OCI-LY3 (cell line): ENCODE data around the gene RIMKLB.

Experiments
- H2AFZ ChIP-seq: fragments of 200-600, 300-600 bp; shearing (Covaris generic); 2 replicates; pipeline ENCODE4 v1.6.0; 2014; ENCODE audit warnings: antibody characterized with exemption, low read depth, low read length
- H3K27ac ChIP-seq: fragments of 200-600, 300-600 bp; sonication (generic); 2 replicates; pipeline ENCODE4 v1.5.1; 2014; ENCODE audit warnings: mild to moderate bottlenecking, low read length, moderate library complexity, mixed read lengths
- H3K27me3 ChIP-seq: fragments of 200-600, 300-600 bp; sonication (generic); 2 replicates; pipeline ENCODE4 v1.6.1; 2014; ENCODE audit warnings: low read depth, low read length, mixed read lengths
- H3K36me3 ChIP-seq: fragments of 200-600, 300-600 bp; sonication (generic); replicated peaks from 2 replicates; pipeline ENCODE3; 2014; ENCODE audit warnings: low read depth, low read length, mixed read lengths
- H3K4me1 ChIP-seq: fragments of 300-600, 200-600 bp; sonication (generic); 2 replicates; pipeline ENCODE4 v1.6.1; 2014; ENCODE audit warnings: low read length, mixed read lengths
- H3K4me2 ChIP-seq: fragments of 200-600, 300-600 bp; sonication (generic); 2 replicates; pipeline ENCODE4 v1.6.1; 2014; ENCODE audit warnings: low read length, mixed read lengths
- H3K4me3 ChIP-seq: fragments of 300-600, 200-600 bp; sonication (generic); 2 replicates; pipeline ENCODE4 v1.5.1; 2014; ENCODE audit warnings: antibody characterized with exemption, mild to moderate bottlenecking, low read length, moderate library complexity
- H3K79me2 ChIP-seq: fragments of 300-600, 200-600 bp; shearing (Covaris generic); 2 replicates; pipeline ENCODE4 v1.6.1; 2014; ENCODE audit warnings: mild to moderate bottlenecking, low read length, mixed read lengths
- H3K9ac ChIP-seq: fragments of 300-600, 200-600 bp; shearing (Covaris generic); 2 replicates; pipeline ENCODE4 v1.6.0; 2014; ENCODE audit warnings: mild to moderate bottlenecking, low read length, moderate library complexity
- H3K9me3 ChIP-seq: fragments of 200-600, 300-600 bp; shearing (Covaris generic); 2 replicates; pipeline ENCODE4 v1.6.1; 2014; ENCODE audit warnings: low read length, mixed read lengths; ENCODE audit not compliant: insufficient read depth
- H4K20me1 ChIP-seq: fragments of 200-600, 300-600 bp; sonication (generic); 2 replicates; pipeline ENCODE4 v1.6.1; 2016; ENCODE audit warnings: low read length, mixed read lengths; ENCODE audit not compliant: insufficient read depth
- EZH2phosphoT487 ChIP-seq: fragments of 200-600 bp; shearing (Covaris generic); IDR thresholded peaks from 2 replicates; pipeline ENCODE4 v1.6.1; 2018; ENCODE audit warnings: antibody characterized with exemption, mixed run types, low read depth
- TF ChIP-seq, protein P1 (sequence below): fragments of 200-600, 300-600 bp; sonication (generic); IDR thresholded peaks from 2 replicates; pipeline ENCODE4 v1.5.1; 2014; ENCODE audit warnings: antibody characterized with exemption, low read length, low read depth

The RIMKLB gene

DNA sequence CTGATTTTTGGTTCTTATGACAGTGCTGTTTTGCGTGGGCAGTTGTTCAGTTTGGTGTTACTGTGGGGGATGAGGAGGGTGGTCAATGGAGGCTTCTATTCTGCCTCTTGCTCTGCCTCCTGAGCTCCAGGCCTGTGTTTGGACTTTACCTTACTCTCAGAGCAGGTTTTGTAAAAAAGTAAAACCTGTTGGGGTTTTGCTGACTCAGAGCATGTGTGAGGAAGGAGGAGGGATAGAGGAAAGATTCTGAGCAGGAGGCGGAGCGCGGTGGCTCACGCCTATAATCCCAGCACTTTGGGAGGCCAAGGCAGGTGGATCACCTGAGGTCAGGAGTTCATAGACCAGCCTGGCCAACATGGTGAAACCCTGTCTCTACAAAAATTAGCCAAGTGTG, 131.3 kb downstream of the RIMKLB start:
- no peaks in the 10 kb centered on the region for H3K36me3 ChIP-seq
- peaks cover 4% of the 10 kb centered on the region for H3K4me1 ChIP-seq
- TF ChIP-seq EZH2phosphoT487 = no peak
- TF ChIP-seq, protein P1, sequence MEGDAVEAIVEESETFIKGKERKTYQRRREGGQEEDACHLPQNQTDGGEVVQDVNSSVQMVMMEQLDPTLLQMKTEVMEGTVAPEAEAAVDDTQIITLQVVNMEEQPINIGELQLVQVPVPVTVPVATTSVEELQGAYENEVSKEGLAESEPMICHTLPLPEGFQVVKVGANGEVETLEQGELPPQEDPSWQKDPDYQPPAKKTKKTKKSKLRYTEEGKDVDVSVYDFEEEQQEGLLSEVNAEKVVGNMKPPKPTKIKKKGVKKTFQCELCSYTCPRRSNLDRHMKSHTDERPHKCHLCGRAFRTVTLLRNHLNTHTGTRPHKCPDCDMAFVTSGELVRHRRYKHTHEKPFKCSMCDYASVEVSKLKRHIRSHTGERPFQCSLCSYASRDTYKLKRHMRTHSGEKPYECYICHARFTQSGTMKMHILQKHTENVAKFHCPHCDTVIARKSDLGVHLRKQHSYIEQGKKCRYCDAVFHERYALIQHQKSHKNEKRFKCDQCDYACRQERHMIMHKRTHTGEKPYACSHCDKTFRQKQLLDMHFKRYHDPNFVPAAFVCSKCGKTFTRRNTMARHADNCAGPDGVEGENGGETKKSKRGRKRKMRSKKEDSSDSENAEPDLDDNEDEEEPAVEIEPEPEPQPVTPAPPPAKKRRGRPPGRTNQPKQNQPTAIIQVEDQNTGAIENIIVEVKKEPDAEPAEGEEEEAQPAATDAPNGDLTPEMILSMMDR = no peak
- no peak overlapping the region for H3K4me3 ChIP-seq
- no peaks in the 10 kb centered on the region for H3K79me2 ChIP-seq
- no peaks in the 10 kb centered on the region for H4K20me1 ChIP-seq
- H3K9ac ChIP-seq = no peak overlapping the region
- no peak overlapping the region for H3K27ac ChIP-seq
- H3K9me3 ChIP-seq = no peaks in the 10 kb centered on the region
- peaks cover 3% of the 10 kb centered on the region; the same call in 1 of the 2 replicates for H3K27me3 ChIP-seq
- no peak overlapping the region for H2AFZ ChIP-seq
- H3K4me2 ChIP-seq = no peak overlapping the region

- H2AFZ ChIP-seq = no peak overlapping the region
- TF ChIP-seq, protein P1 = no peak
- TF ChIP-seq EZH2phosphoT487 = no peak
- no peak overlapping the region for H3K9ac ChIP-seq
- no peaks in the 10 kb centered on the region for H3K9me3 ChIP-seq
- no peak overlapping the region for H3K4me3 ChIP-seq
- H4K20me1 ChIP-seq = no peaks in the 10 kb centered on the region
- no peak overlapping the region for H3K4me2 ChIP-seq
- H3K36me3 ChIP-seq = no peaks in the 10 kb centered on the region
- H3K4me1 ChIP-seq = peaks cover 4% of the 10 kb centered on the region
- H3K79me2 ChIP-seq = no peaks in the 10 kb centered on the region
- H3K27me3 ChIP-seq = peaks cover 8% of the 10 kb centered on the region
- H3K27ac ChIP-seq = no peak overlapping the region
Observed at GRCh38 chr12:8829621-8830020, 131.8 kb downstream of the RIMKLB start.

DNA sequence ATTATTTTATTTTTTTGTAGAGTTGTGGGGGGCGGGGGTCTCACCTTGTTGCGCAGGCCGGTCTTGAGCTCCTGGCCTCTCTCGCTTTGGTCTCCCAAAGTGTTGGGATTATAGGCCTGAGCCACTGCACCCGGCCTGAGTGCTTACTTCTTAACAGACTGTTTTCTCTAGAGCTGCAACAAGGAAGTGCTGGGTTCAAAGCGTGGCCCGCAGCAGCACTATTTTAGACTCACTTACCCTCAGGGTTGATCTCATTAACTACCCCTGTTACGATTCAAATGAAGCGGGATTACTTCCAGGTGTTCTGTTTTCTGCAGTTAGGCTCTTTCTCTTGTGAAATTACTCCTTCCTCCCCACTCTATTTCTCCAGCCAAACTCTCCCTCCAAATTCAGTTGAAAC, 133.3 kb downstream of the RIMKLB start:
- Histone ChIP-seq H3K36me3 (no peaks in the 10 kb centered on the region), H3K4me3 (no peak overlapping the region), H3K79me2 (no peaks in the 10 kb centered on the region), H2AFZ (0 out of 2 replicates have a peak overlapping the region, but pooled peaks have one; percentile 46), H4K20me1 (no peaks in the 10 kb centered on the region), H3K27ac (no peak overlapping the region), H3K27me3 (peaks cover 16% of the 10 kb centered on the region), H3K9ac (no peak overlapping the region), H3K4me2 (no peak overlapping the region), H3K9me3 (no peaks in the 10 kb centered on the region), H3K4me1 (peaks cover 4% of the 10 kb centered on the region)
- no peak for TF ChIP-seq EZH2phosphoT487
- TF ChIP-seq, protein P1 = no peak

DNA sequence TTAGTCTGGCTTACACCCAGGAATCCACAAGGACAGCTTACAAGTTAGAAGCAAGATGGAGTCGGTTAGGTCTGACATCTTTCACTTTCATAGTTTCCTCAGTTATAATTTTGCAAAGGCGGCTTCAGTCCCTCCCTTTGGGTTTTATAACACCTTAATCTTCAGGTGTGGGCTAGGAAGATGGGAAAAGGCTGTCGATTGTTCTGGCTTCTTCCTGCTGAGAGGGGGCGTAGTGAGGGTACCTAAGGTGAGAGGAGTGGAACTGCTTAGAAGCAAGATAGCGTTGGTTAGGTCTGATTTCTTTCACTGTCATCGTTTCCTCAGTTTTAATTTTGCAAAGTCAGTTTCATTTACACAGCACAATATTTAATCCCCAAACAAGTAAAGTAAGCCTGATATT, 134.7 kb downstream of the RIMKLB start:
- no peak overlapping the region for H3K4me2 ChIP-seq
- no peak overlapping the region for H3K9ac ChIP-seq
- no peaks in the 10 kb centered on the region for H3K36me3 ChIP-seq
- H4K20me1 ChIP-seq = no peaks in the 10 kb centered on the region
- H3K4me1 ChIP-seq = peaks cover under 1% of the 10 kb centered on the region
- H3K4me3 ChIP-seq = no peak overlapping the region
- TF ChIP-seq EZH2phosphoT487 = no peak
- TF ChIP-seq, protein P1 = no peak
- H3K27ac ChIP-seq = no peak overlapping the region
- no peaks in the 10 kb centered on the region for H3K79me2 ChIP-seq
- H3K27me3 ChIP-seq = peaks cover 16% of the 10 kb centered on the region
- no peak overlapping the region for H2AFZ ChIP-seq
- no peaks in the 10 kb centered on the region for H3K9me3 ChIP-seq
